ENCODE data around the gene ZBTB12. TPM values are rescaled to one million over a fixed set of nuclear protein-coding genes. Genes with fewer than 3 reads are reported as not detected.

ZBTB12 gene
- total RNA-seq, 2 experiments from 2014 or later = 17.6 to 20.2 TPM

GRCh38 chr6:31898383-31899011, 3.4 kb downstream of the ZBTB12 start:
- peak overlapping the region; percentile 88 for H3K4me2 ChIP-seq (ENCODE audit: low read length)
- no peaks in the 10 kb centered on the region for H4K20me1 ChIP-seq (ENCODE audit: insufficient read depth, low read length)
- peak overlapping the region; percentile 53; the same call in 1 of the 2 replicates for H2AFZ ChIP-seq (ENCODE audit: low read length)
- H3K4me3 ChIP-seq (ENCODE audit: low read depth, low read length, poor library complexity, severe bottlenecking) = peak overlapping the region; percentile 79
- H3K79me2 ChIP-seq (ENCODE audit: insufficient read depth, low read depth, low read length) = peaks cover 12% of the 10 kb centered on the region; the same call in 1 of the 2 replicates
- TF ChIP-seq EZH2phosphoT487 (IDR thresholded peaks at IDR 0.05; ENCODE audit: borderline replicate concordance, low read depth, low read length) (no peak), CTCF (conservative IDR thresholded peaks at IDR 0.05; ENCODE audit: low read length) (0 out of 2 replicates have a peak, but pooled peaks have one; percentile 25)
- H3K27ac ChIP-seq (ENCODE audit: low read depth, low read length, poor library complexity, severe bottlenecking) = peak overlapping the region; percentile 72
- BruUV-seq (replicated peaks) = no TSS peak
- ChIA-PET POLR2A (interaction anchor here (0.6 to 2.0 kb wide), 5 partner anchors 36 to 235 kb away, joined by 3 to 8 read pairs (median 4); partner anchors contain the start of gene NEU1), CTCF (ENCODE audit: unreplicated experiment) (interaction anchor here (0.6 to 1.3 kb wide), 3 partner anchors 9 to 254 kb away, joined by 3 to 6 read pairs (median 4); no protein-coding TSS in a partner anchor)
- peaks cover 40% of the 10 kb centered on the region for H3K4me1 ChIP-seq (ENCODE audit: insufficient read depth, low read length, poor library complexity, severe bottlenecking)
- no peaks in the 10 kb centered on the region for H3K9me2 ChIP-seq (ENCODE audit: insufficient read depth, low read length)
- peaks cover 24% of the 10 kb centered on the region for H3K36me3 ChIP-seq (ENCODE audit: insufficient read depth, low read length)
- DNase-seq (ENCODE audit: low spot score) = peak; percentile 71
- H3K9me3 ChIP-seq (ENCODE audit: low read length) = no peaks in the 10 kb centered on the region
- intact Hi-C loops (cut with micrococcal nuclease; ENCODE audit: unreplicated experiment) = loop anchor here (1.0 to 10.0 kb wide), 2 partner anchors 214 to 297 kb away; partner anchors contain the start of gene LY6G5C

- Histone ChIP-seq H3K4me3 (ENCODE audit: low read depth, low read length, poor library complexity, severe bottlenecking) (peak within 1 kb of the TSS; percentile 79), H3K9me3 (ENCODE audit: low read length) (no peaks in the 10 kb centered on the region), H3K36me3 (ENCODE audit: insufficient read depth, low read length) (peaks cover 31% of the 10 kb centered on the region), H2AFZ (ENCODE audit: low read length) (peak within 1 kb of the TSS; percentile 68), H3K27ac (ENCODE audit: low read depth, low read length, poor library complexity, severe bottlenecking) (peak within 1 kb of the TSS; percentile 72), H3K9me2 (ENCODE audit: insufficient read depth, low read length) (no peaks in the 10 kb centered on the region), H3K79me2 (ENCODE audit: insufficient read depth, low read depth, low read length) (peaks cover 12% of the 10 kb centered on the region; the same call in 1 of the 2 replicates), H3K4me2 (ENCODE audit: low read length) (peak within 1 kb of the TSS; percentile 88), H4K20me1 (ENCODE audit: insufficient read depth, low read length) (no peaks in the 10 kb centered on the region), H3K4me1 (ENCODE audit: insufficient read depth, low read length, poor library complexity, severe bottlenecking) (peaks cover 39% of the 10 kb centered on the region)
- ChIA-PET POLR2A (interaction anchor here (0.5 to 2.0 kb wide), 5 partner anchors 31 to 235 kb away, joined by 3 to 8 read pairs (median 4); partner anchors contain the start of gene NEU1), CTCF (ENCODE audit: unreplicated experiment) (interaction anchor here (0.6 to 1.3 kb wide), 3 partner anchors 9 to 255 kb away, joined by 3 to 6 read pairs (median 4); no protein-coding TSS in a partner anchor)
- BruUV-seq (replicated peaks) = TSS peak; percentile 88
- peak; percentile 88 for DNase-seq (ENCODE audit: low spot score)
- intact Hi-C loops (cut with micrococcal nuclease; ENCODE audit: unreplicated experiment) = loop anchor here (1.0 to 10.0 kb wide), 3 partner anchors 65 to 298 kb away; partner anchors contain the start of gene LY6G5C
- TF ChIP-seq EZH2phosphoT487 (IDR thresholded peaks at IDR 0.05; ENCODE audit: borderline replicate concordance, low read depth, low read length) = no peak
- TF ChIP-seq CTCF (conservative IDR thresholded peaks at IDR 0.05; ENCODE audit: low read length) = no peak
Measured at GRCh38 chr6:31897612-31898382, 4.1 kb downstream of the ZBTB12 start, which contains the start of gene EHMT2. EHMT2 (minus strand) TSS chr6:31897698; CDS start chr6:31897677, 21 bp downstream.

Measured in OCI-LY7 (cell line).